Measurements from ENCODE around the gene L1CAM. TPM values are rescaled to one million over a fixed set of nuclear protein-coding genes. Genes with fewer than 3 reads are reported as not detected.

L1CAM gene
- total and polyA plus RNA-seq, 9 of the 15 experiments (the other 6 are each of a cell fraction or from before 2014, with no cell fraction given): 0.09 to 0.86 (median 0.26) TPM; not detected in 3

GRCh38 chrX:153853180-153853901 is 32.6 kb downstream of the L1CAM start (continued):
- TF ChIP-seq ETV5 (CRISPR knock-in tag; IDR thresholded peaks at IDR 0.05; ENCODE audit: low read depth): 0 out of 2 replicates have a peak, but pooled peaks have one; percentile 48
- no peak for TF ChIP-seq POU5F1 (IDR thresholded peaks at IDR 0.05; ENCODE audit: borderline replicate concordance, low read depth, low read length, partially characterized antibody)
- no peak for TF ChIP-seq HNRNPL (IDR thresholded peaks at IDR 0.05; ENCODE audit: low read depth, low read length)
- no peak for TF ChIP-seq ZNF146 (CRISPR knock-in tag; IDR thresholded peaks at IDR 0.05; ENCODE audit: unreplicated experiment)
- TF ChIP-seq NR4A1 (CRISPR knock-in tag; IDR thresholded peaks at IDR 0.05): no peak
- 0 out of 2 replicates have a peak, but pooled peaks have one; percentile 57 for TF ChIP-seq NR4A1 (tag; IDR thresholded peaks at IDR 0.05)
- no peak for TF ChIP-seq NELFE (IDR thresholded peaks at IDR 0.05; ENCODE audit: insufficient read depth, insufficient read length)
- no peak for TF ChIP-seq XRCC5 (IDR thresholded peaks at IDR 0.05; ENCODE audit: low read depth, low read length)
- TF ChIP-seq ESRRA (IDR thresholded peaks at IDR 0.05; ENCODE audit: borderline replicate concordance, low read depth): no peak
- no peak for TF ChIP-seq ZNF764 (CRISPR knock-in tag; IDR thresholded peaks at IDR 0.05; ENCODE audit: low read depth)
- TF ChIP-seq MTA2 (IDR thresholded peaks at IDR 0.05; ENCODE audit: low read depth): peak; percentile 88
- no peak for TF ChIP-seq ZNF655 (CRISPR knock-in tag; IDR thresholded peaks at IDR 0.05)
- TF ChIP-seq NR2F6 (CRISPR knock-in tag; IDR thresholded peaks at IDR 0.05): no peak
- TF ChIP-seq HOXB6 (CRISPR knock-in tag; IDR thresholded peaks at IDR 0.05; ENCODE audit: borderline replicate concordance): no peak
- peak; percentile 42 for TF ChIP-seq ZFX (CRISPR knock-in tag; IDR thresholded peaks at IDR 0.05)
- TF ChIP-seq MAFF (IDR thresholded peaks at IDR 0.05; ENCODE audit: low read length): peak; percentile 62
- 0 out of 2 replicates have a peak, but pooled peaks have one; percentile 63 for TF ChIP-seq EHMT2 (IDR thresholded peaks at IDR 0.05)
- peak; percentile 90 to 91 for TF ChIP-seq TRIM24 (IDR thresholded peaks at IDR 0.05)
- TF ChIP-seq STAG1 (CRISPR knock-in tag; IDR thresholded peaks at IDR 0.05; ENCODE audit: borderline replicate concordance): no peak
- peak; percentile 81 for TF ChIP-seq PML (IDR thresholded peaks at IDR 0.05; ENCODE audit: low read length)
- TF ChIP-seq, protein P1, sequence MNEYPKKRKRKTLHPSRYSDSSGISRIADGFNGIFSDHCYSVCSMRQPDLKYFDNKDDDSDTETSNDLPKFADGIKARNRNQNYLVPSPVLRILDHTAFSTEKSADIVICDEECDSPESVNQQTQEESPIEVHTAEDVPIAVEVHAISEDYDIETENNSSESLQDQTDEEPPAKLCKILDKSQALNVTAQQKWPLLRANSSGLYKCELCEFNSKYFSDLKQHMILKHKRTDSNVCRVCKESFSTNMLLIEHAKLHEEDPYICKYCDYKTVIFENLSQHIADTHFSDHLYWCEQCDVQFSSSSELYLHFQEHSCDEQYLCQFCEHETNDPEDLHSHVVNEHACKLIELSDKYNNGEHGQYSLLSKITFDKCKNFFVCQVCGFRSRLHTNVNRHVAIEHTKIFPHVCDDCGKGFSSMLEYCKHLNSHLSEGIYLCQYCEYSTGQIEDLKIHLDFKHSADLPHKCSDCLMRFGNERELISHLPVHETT (CRISPR knock-in tag; conservative IDR thresholded peaks at IDR 0.05 in 1 of 2, IDR thresholded peaks at IDR 0.05 in 1 of 2): 0 out of 4 replicates have a peak, but pooled peaks of 1 of the 2 experiments have one; percentile 48
- no peak for TF ChIP-seq HDGF (IDR thresholded peaks at IDR 0.05)
- peak; percentile 98 for TF ChIP-seq NR2C1 (IDR thresholded peaks at IDR 0.05)
- TF ChIP-seq NR2C1 (tag; IDR thresholded peaks at IDR 0.05): peak; percentile 98
- peak; percentile 97 for TF ChIP-seq CBFA2T2 (conservative IDR thresholded peaks at IDR 0.05)
- no peak for TF ChIP-seq CTBP1 (IDR thresholded peaks at IDR 0.05; ENCODE audit: borderline replicate concordance)
- no peak for TF ChIP-seq SNRNP70 (optimal IDR thresholded peaks at IDR 0.05; ENCODE audit: low read depth, low read length)
- peak; percentile 59; the same call in 1 of the 2 replicates for TF ChIP-seq MAFK (IDR thresholded peaks at IDR 0.05; ENCODE audit: low read length)

All from K562 (cell line).